AG04449 (cell line): ENCODE results near the gene S1PR4.
A peak's percentile ranks its signal among the peaks of the same experiment; 100 is the strongest.
"Not testable (repeated sequence)": the region's sequence is repeated elsewhere in the genome, so short reads cannot be mapped to it uniquely, and the experiment has no call there.

Experiments
- CTCF ChIA-PET: fragments of 350-600 bp; formaldehyde crosslinking; extraction: SDS; loops from one replicate; lab custom pipeline; 2021; ENCODE audit warnings: antibody characterized with exemption; lab: Yijun Ruan, JAX
- POLR2A ChIA-PET: fragments of 400-600, 350-600 bp; formaldehyde crosslinking; extraction: SDS; loops from one replicate; lab custom pipeline; 2020; ENCODE audit warnings: antibody characterized with exemption, inconsistent platforms; lab: Yijun Ruan, JAX
- DNase-seq: peaks from one replicate; pipeline ENCODE4 v3.0.0-alpha.2; 2010; ENCODE audit warnings: low read depth, low spot score
- H3K4me3 ChIP-seq: 2 replicates; pipeline ENCODE4 v1.5.1; 2011; ENCODE audit warnings: low read depth, mild to moderate bottlenecking, control low read depth, low read length
- CTCF ChIP-seq: IDR thresholded peaks from one replicate; pipeline ENCODE4 v1.5.1; 2011; ENCODE audit warnings: mild to moderate bottlenecking, moderate library complexity, low read length, control low read depth, inconsistent platforms; ENCODE audit not compliant: insufficient read depth; ENCODE audit errors: missing control alignments

Gene S1PR4

GRCh38 chr19:3163230-3163886, 15.2 kb upstream of the S1PR4 start:
- H3K4me3 ChIP-seq: no peak overlapping the region
- ChIA-PET POLR2A (no interaction called here), CTCF (interaction anchor here (0.6 to 13.5 kb wide), 24 partner anchors 8 to 209 kb away, joined by 3 to 282 read pairs (median 4); no protein-coding TSS in a partner anchor)
- peak; percentile 90 for TF ChIP-seq CTCF
- DNase-seq: no peak

- CTCF ChIA-PET: interaction anchor here (0.6 to 13.5 kb wide), 26 partner anchors 8 to 209 kb away, joined by 3 to 282 read pairs (median 4); no protein-coding TSS in a partner anchor
- no peak for TF ChIP-seq CTCF
- H3K4me3 ChIP-seq: no peak overlapping the region
- DNase-seq: no peak
- POLR2A ChIA-PET: no interaction called here
Measured at GRCh38 chr19:3163943-3164342, 14.6 kb upstream of the S1PR4 start.

- no peak for TF ChIP-seq CTCF
- no peak overlapping the region for H3K4me3 ChIP-seq
- no peak for DNase-seq
- ChIA-PET POLR2A (no interaction called here), CTCF (interaction anchor here (10.8 to 13.5 kb wide), 2 partner anchors 38 to 213 kb away, joined by 127 to 282 read pairs; no protein-coding TSS in a partner anchor)
Measured at GRCh38 chr19:3167533-3168272, 10.9 kb upstream of the S1PR4 start.

- ChIA-PET POLR2A (no interaction called here), CTCF (interaction anchor here (0.9 to 1.9 kb wide), 3 partner anchors 10 to 209 kb away, joined by 3 to 8 read pairs (median 3); no protein-coding TSS in a partner anchor)
- no peak overlapping the region for H3K4me3 ChIP-seq
- no peak for TF ChIP-seq CTCF
- DNase-seq: no peak
Measured at GRCh38 chr19:3171894-3172672, 6.5 kb upstream of the S1PR4 start.

GRCh38 chr19:3172673-3173000, 5.9 kb upstream of the S1PR4 start:
- POLR2A ChIA-PET, DNase-seq, H3K4me3 ChIP-seq, CTCF ChIA-PET: not testable (repeated sequence)

- CTCF ChIA-PET: interaction anchor here (1.4 to 2.1 kb wide), 2 partner anchors 12 to 225 kb away, joined by 3 to 8 read pairs; no protein-coding TSS in a partner anchor
- no peak overlapping the region for H3K4me3 ChIP-seq
- peak; percentile 54 for DNase-seq
- POLR2A ChIA-PET: no interaction called here
- TF ChIP-seq CTCF: no peak
Measured at GRCh38 chr19:3175781-3176714, 2.5 kb upstream of the S1PR4 start.
